NT2/D1 (cell line): ENCODE measurements around the gene GIT2.

Experiments
- SUZ12 ChIP-seq: IDR thresholded peaks from 2 replicates; pipeline ENCODE4 v1.6.1; 2011; ENCODE audit not compliant: insufficient read length, insufficient read depth; ENCODE audit errors: extremely low read depth
- YY1 ChIP-seq: IDR thresholded peaks from 2 replicates; pipeline ENCODE4 v1.6.1; 2011; ENCODE audit not compliant: insufficient read length, insufficient read depth
- ZNF274 ChIP-seq: IDR thresholded peaks from 2 replicates; pipeline ENCODE4 v1.6.1; 2011; ENCODE audit warnings: mild to moderate bottlenecking, low read depth, low read length

DNA sequence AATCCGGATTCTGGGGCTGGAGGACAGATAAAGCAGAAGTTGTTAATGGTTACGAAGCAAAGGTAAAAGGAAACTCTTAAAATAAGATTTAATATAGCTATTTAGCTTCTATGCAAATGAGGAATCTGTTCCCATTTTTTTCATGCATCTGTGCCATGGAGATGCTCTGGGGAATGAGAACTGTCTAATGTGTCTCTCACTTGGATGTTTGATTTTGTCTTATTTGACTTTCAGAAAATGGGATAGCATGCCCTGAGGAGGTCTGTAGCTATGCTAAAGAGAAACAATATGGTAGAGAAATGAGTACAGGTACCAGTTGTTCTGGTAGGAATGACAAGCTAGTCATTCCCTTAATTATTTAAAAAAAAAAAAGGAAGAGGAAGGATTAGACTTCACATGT is 27.9 kb upstream of the GIT2 start:
- TF ChIP-seq YY1 (no peak), ZNF274 (no peak), SUZ12 (no peak)
